ENCODE results near the gene CCR4. TPM values are rescaled to one million over a fixed set of nuclear protein-coding genes. Genes with fewer than 3 reads are reported as not detected.

The CCR4 gene
- total and polyA plus RNA-seq, 10 of the 15 experiments (the other 5 are each of a cell fraction or from before 2014, with no cell fraction given): 0.41 to 12.4 (median 5.3) TPM

DNA sequence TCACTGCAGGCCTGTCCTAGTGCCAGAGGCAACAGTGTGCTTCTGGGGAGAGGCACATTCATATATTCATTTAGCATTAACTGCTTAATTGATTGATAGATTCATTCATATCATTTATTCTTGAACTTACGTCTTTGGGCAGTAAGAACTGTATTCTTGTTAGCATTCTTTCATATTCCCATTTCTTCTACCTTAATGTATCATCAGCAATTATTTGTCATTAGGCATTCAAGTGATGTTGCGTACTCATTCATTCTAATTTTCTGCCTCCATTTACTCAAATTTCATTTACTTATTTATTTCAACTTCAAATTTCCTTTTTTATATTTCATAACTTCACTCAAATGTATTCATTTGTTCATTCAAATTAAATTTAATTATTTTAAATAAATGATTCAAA lies 31.5 kb upstream of the CCR4 start:
- Histone ChIP-seq H4K20me1 (ENCODE audit: control insufficient read depth, insufficient read depth) (no peaks in the 10 kb centered on the region), H3K36me3 (ENCODE audit: control insufficient read depth in 2 of 2, insufficient read depth in 2 of 2, low read length in 1 of 2) (no peaks in the 10 kb centered on the region), H2AFZ (ENCODE audit: control insufficient read depth, low read depth, low read length) (no peak overlapping the region), H3K4me1 (ENCODE audit: control insufficient read depth, insufficient read depth, low read length) (no peaks in the 10 kb centered on the region), H3K9ac (ENCODE audit: control insufficient read depth, insufficient read depth, low read length) (no peak overlapping the region), H3K4me2 (ENCODE audit: control insufficient read depth, insufficient read depth) (no peak overlapping the region), H3K27ac (ENCODE audit: control insufficient read depth, insufficient read depth) (no peak overlapping the region), H3K9me3 (replicated peaks; ENCODE audit: control insufficient read depth, insufficient read depth, low read length) (no peaks in the 10 kb centered on the region; the same call in 1 of the 3 replicates), H3K4me3 (no peak overlapping the region), H3K79me2 (ENCODE audit: control insufficient read depth, insufficient read depth, low read length) (no peaks in the 10 kb centered on the region), H3K27me3 (replicated peaks in 1 of 2; ENCODE audit: control insufficient read depth in 2 of 2, insufficient read depth in 2 of 2, low read length in 1 of 2) (no peaks in the 10 kb centered on the region)
- ATAC-seq: no peak
- SMC1A ChIA-PET (ENCODE audit: uncharacterized antibody, unreplicated experiment): no interaction called here
- POLR2A ChIA-PET: no interaction called here
- intact Hi-C loops (cut with micrococcal nuclease; ENCODE audit: unreplicated experiment) (no loop called here), in situ Hi-C loops (cut with MboI) (no loop called here)
- FAIRE-seq: no peak
- TF ChIP-seq ZNF384 (IDR thresholded peaks at IDR 0.05; ENCODE audit: borderline replicate concordance, low read depth, low read length): no peak
- no peak for TF ChIP-seq SMAD1 (IDR thresholded peaks at IDR 0.05; ENCODE audit: low read depth, partially characterized antibody)
- no peak for TF ChIP-seq RBBP5 (conservative IDR thresholded peaks at IDR 0.05)
- TF ChIP-seq IKZF1 (conservative IDR thresholded peaks at IDR 0.05): no peak
- TF ChIP-seq, protein P1, sequence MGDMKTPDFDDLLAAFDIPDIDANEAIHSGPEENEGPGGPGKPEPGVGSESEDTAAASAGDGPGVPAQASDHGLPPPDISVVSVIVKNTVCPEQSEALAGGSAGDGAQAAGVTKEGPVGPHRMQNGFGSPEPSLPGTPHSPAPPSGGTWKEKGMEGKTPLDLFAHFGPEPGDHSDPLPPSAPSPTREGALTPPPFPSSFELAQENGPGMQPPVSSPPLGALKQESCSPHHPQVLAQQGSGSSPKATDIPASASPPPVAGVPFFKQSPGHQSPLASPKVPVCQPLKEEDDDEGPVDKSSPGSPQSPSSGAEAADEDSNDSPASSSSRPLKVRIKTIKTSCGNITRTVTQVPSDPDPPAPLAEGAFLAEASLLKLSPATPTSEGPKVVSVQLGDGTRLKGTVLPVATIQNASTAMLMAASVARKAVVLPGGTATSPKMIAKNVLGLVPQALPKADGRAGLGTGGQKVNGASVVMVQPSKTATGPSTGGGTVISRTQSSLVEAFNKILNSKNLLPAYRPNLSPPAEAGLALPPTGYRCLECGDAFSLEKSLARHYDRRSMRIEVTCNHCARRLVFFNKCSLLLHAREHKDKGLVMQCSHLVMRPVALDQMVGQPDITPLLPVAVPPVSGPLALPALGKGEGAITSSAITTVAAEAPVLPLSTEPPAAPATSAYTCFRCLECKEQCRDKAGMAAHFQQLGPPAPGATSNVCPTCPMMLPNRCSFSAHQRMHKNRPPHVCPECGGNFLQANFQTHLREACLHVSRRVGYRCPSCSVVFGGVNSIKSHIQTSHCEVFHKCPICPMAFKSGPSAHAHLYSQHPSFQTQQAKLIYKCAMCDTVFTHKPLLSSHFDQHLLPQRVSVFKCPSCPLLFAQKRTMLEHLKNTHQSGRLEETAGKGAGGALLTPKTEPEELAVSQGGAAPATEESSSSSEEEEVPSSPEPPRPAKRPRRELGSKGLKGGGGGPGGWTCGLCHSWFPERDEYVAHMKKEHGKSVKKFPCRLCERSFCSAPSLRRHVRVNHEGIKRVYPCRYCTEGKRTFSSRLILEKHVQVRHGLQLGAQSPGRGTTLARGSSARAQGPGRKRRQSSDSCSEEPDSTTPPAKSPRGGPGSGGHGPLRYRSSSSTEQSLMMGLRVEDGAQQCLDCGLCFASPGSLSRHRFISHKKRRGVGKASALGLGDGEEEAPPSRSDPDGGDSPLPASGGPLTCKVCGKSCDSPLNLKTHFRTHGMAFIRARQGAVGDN (IDR thresholded peaks at IDR 0.05): no peak
- TF ChIP-seq, protein P2, sequence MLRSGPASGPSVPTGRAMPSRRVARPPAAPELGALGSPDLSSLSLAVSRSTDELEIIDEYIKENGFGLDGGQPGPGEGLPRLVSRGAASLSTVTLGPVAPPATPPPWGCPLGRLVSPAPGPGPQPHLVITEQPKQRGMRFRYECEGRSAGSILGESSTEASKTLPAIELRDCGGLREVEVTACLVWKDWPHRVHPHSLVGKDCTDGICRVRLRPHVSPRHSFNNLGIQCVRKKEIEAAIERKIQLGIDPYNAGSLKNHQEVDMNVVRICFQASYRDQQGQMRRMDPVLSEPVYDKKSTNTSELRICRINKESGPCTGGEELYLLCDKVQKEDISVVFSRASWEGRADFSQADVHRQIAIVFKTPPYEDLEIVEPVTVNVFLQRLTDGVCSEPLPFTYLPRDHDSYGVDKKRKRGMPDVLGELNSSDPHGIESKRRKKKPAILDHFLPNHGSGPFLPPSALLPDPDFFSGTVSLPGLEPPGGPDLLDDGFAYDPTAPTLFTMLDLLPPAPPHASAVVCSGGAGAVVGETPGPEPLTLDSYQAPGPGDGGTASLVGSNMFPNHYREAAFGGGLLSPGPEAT (IDR thresholded peaks at IDR 0.05; ENCODE audit: low read depth): no peak
- TF ChIP-seq, protein P3, sequence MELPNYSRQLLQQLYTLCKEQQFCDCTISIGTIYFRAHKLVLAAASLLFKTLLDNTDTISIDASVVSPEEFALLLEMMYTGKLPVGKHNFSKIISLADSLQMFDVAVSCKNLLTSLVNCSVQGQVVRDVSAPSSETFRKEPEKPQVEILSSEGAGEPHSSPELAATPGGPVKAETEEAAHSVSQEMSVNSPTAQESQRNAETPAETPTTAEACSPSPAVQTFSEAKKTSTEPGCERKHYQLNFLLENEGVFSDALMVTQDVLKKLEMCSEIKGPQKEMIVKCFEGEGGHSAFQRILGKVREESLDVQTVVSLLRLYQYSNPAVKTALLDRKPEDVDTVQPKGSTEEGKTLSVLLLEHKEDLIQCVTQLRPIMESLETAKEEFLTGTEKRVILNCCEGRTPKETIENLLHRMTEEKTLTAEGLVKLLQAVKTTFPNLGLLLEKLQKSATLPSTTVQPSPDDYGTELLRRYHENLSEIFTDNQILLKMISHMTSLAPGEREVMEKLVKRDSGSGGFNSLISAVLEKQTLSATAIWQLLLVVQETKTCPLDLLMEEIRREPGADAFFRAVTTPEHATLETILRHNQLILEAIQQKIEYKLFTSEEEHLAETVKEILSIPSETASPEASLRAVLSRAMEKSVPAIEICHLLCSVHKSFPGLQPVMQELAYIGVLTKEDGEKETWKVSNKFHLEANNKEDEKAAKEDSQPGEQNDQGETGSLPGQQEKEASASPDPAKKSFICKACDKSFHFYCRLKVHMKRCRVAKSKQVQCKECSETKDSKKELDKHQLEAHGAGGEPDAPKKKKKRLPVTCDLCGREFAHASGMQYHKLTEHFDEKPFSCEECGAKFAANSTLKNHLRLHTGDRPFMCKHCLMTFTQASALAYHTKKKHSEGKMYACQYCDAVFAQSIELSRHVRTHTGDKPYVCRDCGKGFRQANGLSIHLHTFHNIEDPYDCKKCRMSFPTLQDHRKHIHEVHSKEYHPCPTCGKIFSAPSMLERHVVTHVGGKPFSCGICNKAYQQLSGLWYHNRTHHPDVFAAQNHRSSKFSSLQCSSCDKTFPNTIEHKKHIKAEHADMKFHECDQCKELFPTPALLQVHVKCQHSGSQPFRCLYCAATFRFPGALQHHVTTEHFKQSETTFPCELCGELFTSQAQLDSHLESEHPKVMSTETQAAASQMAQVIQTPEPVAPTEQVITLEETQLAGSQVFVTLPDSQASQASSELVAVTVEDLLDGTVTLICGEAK (IDR thresholded peaks at IDR 0.05; ENCODE audit: borderline replicate concordance): no peak
- no peak for TF ChIP-seq TCF12 (IDR thresholded peaks at IDR 0.05; ENCODE audit: low read depth, low read length)
- TF ChIP-seq, protein P4, sequence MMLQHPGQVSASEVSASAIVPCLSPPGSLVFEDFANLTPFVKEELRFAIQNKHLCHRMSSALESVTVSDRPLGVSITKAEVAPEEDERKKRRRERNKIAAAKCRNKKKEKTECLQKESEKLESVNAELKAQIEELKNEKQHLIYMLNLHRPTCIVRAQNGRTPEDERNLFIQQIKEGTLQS (IDR thresholded peaks at IDR 0.05; ENCODE audit: borderline replicate concordance, extremely low read depth, low read depth, low read length): no peak
- TF ChIP-seq SP1 (IDR thresholded peaks at IDR 0.05; ENCODE audit: low read depth, low read length): no peak
- CTCF ChIA-PET: no interaction called here
- no TSS peak for BruUV-seq (replicated peaks)
- 60% methylated on average over 2 of the region's 2 CpGs for WGBS (ENCODE audit: insufficient coverage, insufficient replicate concordance, low lambda C conversion rate, missing lambda C conversion rate)
- DNase-seq (ENCODE audit: low read depth, low spot score): no peak
- RAD21 ChIA-PET (ENCODE audit: unreplicated experiment): no interaction called here

Data from GM12878 (cell line).